ENCODE measurements around the gene PDE5A.

The PDE5A gene

GRCh38 chr4:119490335-119490734 is 138.3 kb downstream of the PDE5A start:
- DNase-seq (ENCODE audit: low read depth): peak; percentile 31
- peak; percentile 34 for TF ChIP-seq CTCF (conservative IDR thresholded peaks at IDR 0.05; ENCODE audit: control insufficient read depth, insufficient read depth, low read depth, low read length)
- H3K4me3 ChIP-seq (ENCODE audit: control insufficient read depth, low read depth, low read length): no peak overlapping the region

GRCh38 chr4:119489305-119489704 is 139.3 kb downstream of the PDE5A start:
- no peak for DNase-seq (ENCODE audit: low read depth)
- TF ChIP-seq CTCF (conservative IDR thresholded peaks at IDR 0.05; ENCODE audit: control insufficient read depth, insufficient read depth, low read depth, low read length): no peak
- H3K4me3 ChIP-seq (ENCODE audit: control insufficient read depth, low read depth, low read length): no peak overlapping the region

- no peak overlapping the region for H3K4me3 ChIP-seq (ENCODE audit: control insufficient read depth, low read depth, low read length)
- DNase-seq (ENCODE audit: low read depth): no peak
- no peak for TF ChIP-seq CTCF (conservative IDR thresholded peaks at IDR 0.05; ENCODE audit: control insufficient read depth, insufficient read depth, low read depth, low read length)
These were observed 148.3 kb downstream of the PDE5A start for GRCh38 chr4:119480331-119480730.

- H3K4me3 ChIP-seq (ENCODE audit: control insufficient read depth, low read depth, low read length): no peak overlapping the region
- DNase-seq (ENCODE audit: low read depth): no peak
- TF ChIP-seq CTCF (conservative IDR thresholded peaks at IDR 0.05; ENCODE audit: control insufficient read depth, insufficient read depth, low read depth, low read length): no peak
These were observed 148.8 kb downstream of the PDE5A start for GRCh38 chr4:119479835-119480234.

- no peak for TF ChIP-seq CTCF (conservative IDR thresholded peaks at IDR 0.05; ENCODE audit: control insufficient read depth, insufficient read depth, low read depth, low read length)
- no peak for DNase-seq (ENCODE audit: low read depth)
- H3K4me3 ChIP-seq (ENCODE audit: control insufficient read depth, low read depth, low read length): no peak overlapping the region
These were observed 149.3 kb downstream of the PDE5A start for GRCh38 chr4:119479180-119479808.

- TF ChIP-seq CTCF (conservative IDR thresholded peaks at IDR 0.05; ENCODE audit: control insufficient read depth, insufficient read depth, low read depth, low read length): no peak
- no peak overlapping the region for H3K4me3 ChIP-seq (ENCODE audit: control insufficient read depth, low read depth, low read length)
- DNase-seq (ENCODE audit: low read depth): no peak
These were observed 150.0 kb downstream of the PDE5A start for GRCh38 chr4:119478446-119479179.
